Stimulated activated CD8-positive, alpha-beta memory T cell treated with anti-CD3 and anti-CD28 coated beads, Interleukin-7, amount 100 ng/mL, for 4 hours (primary cell): ENCODE results near the gene ATP6V0E1.

Experiments used
- DNase-seq, 2 donors: peaks; one replicate each; pipeline ENCODE4 v3.0.0-alpha.2; 2020; ENCODE audit warnings: low read depth in 2 of 2

Gene ATP6V0E1

GRCh38 chr5:172956936-172957335 is 26.6 kb upstream of the ATP6V0E1 start:
- DNase-seq, result no peak

GRCh38 chr5:172957458-172957857 is 26.1 kb upstream of the ATP6V0E1 start:
- no peak for DNase-seq

GRCh38 chr5:172958331-172959046 is 25.1 kb upstream of the ATP6V0E1 start:
- DNase-seq, result peak; percentile 38 to 64

- no peak for DNase-seq
These were observed 23.5 kb upstream of the ATP6V0E1 start for GRCh38 chr5:172959824-172960799.

GRCh38 chr5:172969921-172970320 is 13.7 kb upstream of the ATP6V0E1 start:
- DNase-seq, result no peak

- no peak for DNase-seq
These were observed 12.1 kb upstream of the ATP6V0E1 start for GRCh38 chr5:172971482-172971881.

GRCh38 chr5:172972552-172972951 is 11.0 kb upstream of the ATP6V0E1 start:
- no peak for DNase-seq

- no peak for DNase-seq
These were observed 10.2 kb upstream of the ATP6V0E1 start for GRCh38 chr5:172973127-172973916.

- no peak for DNase-seq
These were observed 9.6 kb upstream of the ATP6V0E1 start for GRCh38 chr5:172973931-172974330.

- no peak for DNase-seq
These were observed 8.3 kb upstream of the ATP6V0E1 start for GRCh38 chr5:172975289-172975688.

- no peak for DNase-seq
These were observed 3.8 kb upstream of the ATP6V0E1 start for GRCh38 chr5:172979778-172980177.

- no peak for DNase-seq
These were observed 1.6 kb upstream of the ATP6V0E1 start for GRCh38 chr5:172981931-172982330.

GRCh38 chr5:172984244-172984953 is 828 bp downstream of the ATP6V0E1 start:
- peak; percentile 59 to 63 for DNase-seq

- no peak for DNase-seq
These were observed 2.0 kb downstream of the ATP6V0E1 start for GRCh38 chr5:172985596-172985995.

GRCh38 chr5:172988276-172988675 is 4.7 kb downstream of the ATP6V0E1 start:
- no peak for DNase-seq

GRCh38 chr5:172990776-172991175 is 7.2 kb downstream of the ATP6V0E1 start:
- no peak for DNase-seq

GRCh38 chr5:172994405-172994804 is 10.8 kb downstream of the ATP6V0E1 start:
- DNase-seq, result no peak

GRCh38 chr5:172999372-172999973 is 15.9 kb downstream of the ATP6V0E1 start:
- no peak for DNase-seq

GRCh38 chr5:172999974-173000373 is 16.4 kb downstream of the ATP6V0E1 start:
- no peak for DNase-seq

GRCh38 chr5:173001229-173001841 is 17.8 kb downstream of the ATP6V0E1 start:
- peak in 1 of 2 donors; percentile 20 for DNase-seq
